ENCODE data around the gene SYT14. TPM values are rescaled to one million over a fixed set of nuclear protein-coding genes. Genes with fewer than 3 reads are reported as not detected.
A peak's percentile ranks its signal among the peaks of the same experiment; 100 is the strongest.

The SYT14 gene
- total RNA-seq, 1 experiment from 2014 or later: 0.07 TPM

- intact Hi-C loops (cut with micrococcal nuclease): no loop called here
- ChIA-PET RAD21 (ENCODE audit: low non-redundant PET in 1 of 2, low total read pairs in 2 of 2, uncharacterized antibody in 2 of 2, unreplicated experiment in 2 of 2) (no interaction called here), POLR2A (no interaction called here), CTCF (no interaction called here)
- Histone ChIP-seq H3K9ac (ENCODE audit: low read length) (no peak overlapping the region), H4K20me1 (ENCODE audit: insufficient read depth) (no peaks in the 10 kb centered on the region), H3K36me3 (ENCODE audit: control insufficient read depth in 1 of 2, insufficient read depth in 2 of 2, low read length in 2 of 2) (no peaks in the 10 kb centered on the region), H3K9me3 (ENCODE audit: control insufficient read depth in 1 of 2, insufficient read depth in 1 of 2, low read depth in 1 of 2, low read length in 2 of 2) (no peaks in the 10 kb centered on the region), H3K4me3 (replicated peaks in 1 of 2; ENCODE audit: low read depth in 1 of 2, low read length in 2 of 2) (no peak overlapping the region), H3K4me2 (ENCODE audit: low read length) (no peak overlapping the region), H3K9me2 (ENCODE audit: insufficient read depth) (no peaks in the 10 kb centered on the region), H3K27me3 (ENCODE audit: insufficient read depth, low read length) (peaks cover 29% of the 10 kb centered on the region), H3K79me2 (ENCODE audit: insufficient read depth, low read length) (no peaks in the 10 kb centered on the region), H3K27ac (ENCODE audit: low read depth, low read length) (no peak overlapping the region), H2AFZ (ENCODE audit: low read depth, low read length, poor library complexity, severe bottlenecking) (no peak overlapping the region), H3K4me1 (ENCODE audit: control insufficient read depth in 1 of 2, insufficient read depth in 2 of 2, low read length in 2 of 2) (no peaks in the 10 kb centered on the region)
- no peak for TF ChIP-seq POLR2AphosphoS5 (IDR thresholded peaks at IDR 0.05; ENCODE audit: low read depth, low read length)
- no peak for TF ChIP-seq CEBPB (IDR thresholded peaks at IDR 0.05; ENCODE audit: low read depth)
- no peak for TF ChIP-seq FOSL1 (IDR thresholded peaks at IDR 0.05; ENCODE audit: low read depth)
- TF ChIP-seq CTCF (IDR thresholded peaks at IDR 0.05 in 2 of 3, conservative IDR thresholded peaks at IDR 0.05 in 1 of 3; ENCODE audit: borderline replicate concordance in 1 of 3, insufficient read depth in 1 of 3, low read depth in 2 of 3, low read length in 2 of 3): no peak
- TF ChIP-seq ZFX (IDR thresholded peaks at IDR 0.05): no peak
- no peak for TF ChIP-seq TCF7L2 (IDR thresholded peaks at IDR 0.05; ENCODE audit: borderline replicate concordance, extremely low read depth, insufficient read depth, insufficient read length)
- no peak for TF ChIP-seq EZH2phosphoT487 (IDR thresholded peaks at IDR 0.05; ENCODE audit: borderline replicate concordance)
- TF ChIP-seq, protein P1, sequence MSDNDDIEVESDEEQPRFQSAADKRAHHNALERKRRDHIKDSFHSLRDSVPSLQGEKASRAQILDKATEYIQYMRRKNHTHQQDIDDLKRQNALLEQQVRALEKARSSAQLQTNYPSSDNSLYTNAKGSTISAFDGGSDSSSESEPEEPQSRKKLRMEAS (IDR thresholded peaks at IDR 0.05): no peak
- no peak for TF ChIP-seq EGR1 (IDR thresholded peaks at IDR 0.05; ENCODE audit: low read depth)
- ATAC-seq (no peak), DNase-seq (ENCODE audit: low read depth, low spot score) (no peak)
- BruUV-seq (replicated peaks): no TSS peak
Measured at GRCh38 chr1:210024282-210024681, 86.3 kb downstream of the SYT14 start.

- Histone ChIP-seq H4K20me1 (ENCODE audit: insufficient read depth) (no peaks in the 10 kb centered on the region), H3K4me2 (ENCODE audit: low read length) (no peak overlapping the region), H3K27me3 (ENCODE audit: insufficient read depth, low read length) (peaks cover 32% of the 10 kb centered on the region), H3K4me1 (ENCODE audit: control insufficient read depth in 1 of 2, insufficient read depth in 2 of 2, low read length in 2 of 2) (no peaks in the 10 kb centered on the region), H2AFZ (ENCODE audit: low read depth, low read length, poor library complexity, severe bottlenecking) (no peak overlapping the region), H3K27ac (ENCODE audit: low read depth, low read length) (no peak overlapping the region), H3K9me2 (ENCODE audit: insufficient read depth) (no peaks in the 10 kb centered on the region), H3K36me3 (ENCODE audit: control insufficient read depth in 1 of 2, insufficient read depth in 2 of 2, low read length in 2 of 2) (no peaks in the 10 kb centered on the region), H3K4me3 (replicated peaks in 1 of 2; ENCODE audit: low read depth in 1 of 2, low read length in 2 of 2) (no peak overlapping the region), H3K79me2 (ENCODE audit: insufficient read depth, low read length) (no peaks in the 10 kb centered on the region), H3K9ac (ENCODE audit: low read length) (no peak overlapping the region), H3K9me3 (ENCODE audit: control insufficient read depth in 1 of 2, insufficient read depth in 1 of 2, low read depth in 1 of 2, low read length in 2 of 2) (no peaks in the 10 kb centered on the region)
- ChIA-PET RAD21 (ENCODE audit: low non-redundant PET in 1 of 2, low total read pairs in 2 of 2, uncharacterized antibody in 2 of 2, unreplicated experiment in 2 of 2) (no interaction called here), POLR2A (no interaction called here), CTCF (no interaction called here)
- ATAC-seq (peak; percentile 63), DNase-seq (ENCODE audit: low read depth, low spot score) (no peak)
- no TSS peak for BruUV-seq (replicated peaks)
- intact Hi-C loops (cut with micrococcal nuclease): no loop called here
- peak; percentile 8 to 48 (median 41); a peak in 4 of 6 replicates for TF ChIP-seq CTCF (IDR thresholded peaks at IDR 0.05 in 2 of 3, conservative IDR thresholded peaks at IDR 0.05 in 1 of 3; ENCODE audit: borderline replicate concordance in 1 of 3, insufficient read depth in 1 of 3, low read depth in 2 of 3, low read length in 2 of 3)
- no peak for TF ChIP-seq EZH2 (IDR thresholded peaks at IDR 0.05)
- TF ChIP-seq RAD21 (IDR thresholded peaks at IDR 0.05; ENCODE audit: low read depth): peak; percentile 26; the same call in 1 of the 2 replicates
Measured at GRCh38 chr1:210024996-210025395, 87.0 kb downstream of the SYT14 start.

All from HCT116 (cell line).